Pancreas (tissue), 10 donors: ENCODE measurements around the gene ST7. TPM values are rescaled to one million over a fixed set of nuclear protein-coding genes. Genes with fewer than 3 reads are reported as not detected.

Experiments
- ATAC-seq, 4 donors: fragments of 200-7000 bp; cut with Tn5 transposase; one replicate each; pipeline versions ENCODE4 v1.8.0 to v1.9.1; 2020; ENCODE audit warnings: mild to moderate bottlenecking in 4 of 4, moderate library complexity in 4 of 4
- DNase-seq, 6 donors: peaks; one replicate each; pipeline ENCODE4 v3.0.0-alpha.2; 2020
- FAIRE-seq: peaks from 2 replicates; lab custom pipeline; 2012; peaks lifted over from hg19 to GRCh38; lab: Jason Lieb, UNC
- H3K27ac ChIP-seq, 4 donors: fragments of 200-600 bp; sonication (generic); 1 replicate in 3 of 4; 2 replicates in 1 of 4; pipeline versions ENCODE4 v1.5.0 to v1.8.0; 2020
- H3K27me3 ChIP-seq, 4 donors: fragments of 200-600 bp; one replicate each; pipeline ENCODE4 v1.8.0; 2021
- H3K36me3 ChIP-seq, 3 donors: fragments of 200-600 bp; sonication (generic) in 1 of 3; one replicate each; pipeline versions ENCODE4 v1.5.0 to v1.8.0; 2020 to 2021
- H3K4me1 ChIP-seq, 3 donors: fragments of 200-600 bp; one replicate each; pipeline ENCODE4 v1.8.0; 2021
- H3K4me3 ChIP-seq, 4 donors: fragments of 200-600 bp; sonication (generic) in 2 of 4; one replicate each; pipeline versions ENCODE4 v1.5.0 to v1.8.0; 2020 to 2021
- H3K9me3 ChIP-seq, 4 donors: fragments of 200-600 bp; one replicate each; pipeline ENCODE4 v1.8.0; 2021
- WGBS, 2 donors: extraction: QIAGEN DNeasy Blood & Tissue Kit; methylation state at CpG; one replicate each; pipeline ENCODE4 v1.1.7; 2013; 5-methylcytosine and 5-hydroxymethylcytosine counted together
- intact Hi-C, 3 donors: fragments of 100-400 bp; cut with DNase I; formaldehyde crosslinking; loops; one replicate each; pipeline versions ENCODE4 v1.11.1 to v1.14.2; 2022
- polyA plus RNA-seq, 2 donors: library from polyadenylated mRNA; stranded (reverse); fragments of 200-250 nt; gene quantifications; one replicate each; pipeline ENCODE4 v1.2.3, GENCODE V29; 2013
- total RNA-seq, 6 donors: library from RNA; stranded (reverse); fragmentation: NEBNext Ultra II Directional in 4 of 6; extraction: Animal tissue kit (Norgen Biotek cat#: 25700) in 4 of 6; gene quantifications; one replicate each; pipeline versions ENCODE4 v1.2.1 to v1.2.4, GENCODE V29; 2021 to 2023
- TF ChIP-seq, protein P1 (sequence below), 4 donors: fragments of 200-600 bp; sonication (generic) in 3 of 4; IDR thresholded peaks; one replicate each; pipeline versions ENCODE4 v1.5.0 to v1.8.0; 2021; ENCODE audit warnings: antibody characterized with exemption in 4 of 4
- donor health status: healthy with polysubstance abuse.
- donor health status: DM: no; HTN: no; CAD: no; lungs with moderate emphysema.
- donor health status: DM: no; HTN: no; CAD: no.
- donor health status: control.
- donor health status: control.
- donor health status: Bipolar disorder and iron deficiency.
- donor health status: DM: yes; HTN: yes; CAD: no.
- donor health status: DM: no; HTN: no; CAD: no.
- donor health status: DM: no; HTN: no; CAD: no.
- donor health status: DM: yes; HTN: yes; CAD: no.

The ST7 gene
- total and polyA plus RNA-seq, 8 donors, result 8.2 to 20.2 (median 17.1) TPM

GRCh38 chr7:117154721-117155120, 201.4 kb downstream of the ST7 start:
- no peaks in the 10 kb centered on the region for H3K9me3 ChIP-seq
- 94 to 100% methylated on average over 1 of the region's 1 CpG for WGBS, 2 donors
- no peaks in the 10 kb centered on the region for H3K27me3 ChIP-seq
- peaks cover 0 to 19% (median 0%) of the 10 kb centered on the region in 3 donors for H3K4me1 ChIP-seq
- TF ChIP-seq, protein P1, sequence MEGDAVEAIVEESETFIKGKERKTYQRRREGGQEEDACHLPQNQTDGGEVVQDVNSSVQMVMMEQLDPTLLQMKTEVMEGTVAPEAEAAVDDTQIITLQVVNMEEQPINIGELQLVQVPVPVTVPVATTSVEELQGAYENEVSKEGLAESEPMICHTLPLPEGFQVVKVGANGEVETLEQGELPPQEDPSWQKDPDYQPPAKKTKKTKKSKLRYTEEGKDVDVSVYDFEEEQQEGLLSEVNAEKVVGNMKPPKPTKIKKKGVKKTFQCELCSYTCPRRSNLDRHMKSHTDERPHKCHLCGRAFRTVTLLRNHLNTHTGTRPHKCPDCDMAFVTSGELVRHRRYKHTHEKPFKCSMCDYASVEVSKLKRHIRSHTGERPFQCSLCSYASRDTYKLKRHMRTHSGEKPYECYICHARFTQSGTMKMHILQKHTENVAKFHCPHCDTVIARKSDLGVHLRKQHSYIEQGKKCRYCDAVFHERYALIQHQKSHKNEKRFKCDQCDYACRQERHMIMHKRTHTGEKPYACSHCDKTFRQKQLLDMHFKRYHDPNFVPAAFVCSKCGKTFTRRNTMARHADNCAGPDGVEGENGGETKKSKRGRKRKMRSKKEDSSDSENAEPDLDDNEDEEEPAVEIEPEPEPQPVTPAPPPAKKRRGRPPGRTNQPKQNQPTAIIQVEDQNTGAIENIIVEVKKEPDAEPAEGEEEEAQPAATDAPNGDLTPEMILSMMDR (IDR thresholded peaks at IDR 0.05), result no peak
- H3K36me3 ChIP-seq, result no peaks in the 10 kb centered on the region
- intact Hi-C loops, result no loop called here
- FAIRE-seq, result no peak
- DNase-seq, result no peak
- no peak overlapping the region for H3K27ac ChIP-seq
- H3K4me3 ChIP-seq, result no peak overlapping the region
- ATAC-seq, result no peak

DNA sequence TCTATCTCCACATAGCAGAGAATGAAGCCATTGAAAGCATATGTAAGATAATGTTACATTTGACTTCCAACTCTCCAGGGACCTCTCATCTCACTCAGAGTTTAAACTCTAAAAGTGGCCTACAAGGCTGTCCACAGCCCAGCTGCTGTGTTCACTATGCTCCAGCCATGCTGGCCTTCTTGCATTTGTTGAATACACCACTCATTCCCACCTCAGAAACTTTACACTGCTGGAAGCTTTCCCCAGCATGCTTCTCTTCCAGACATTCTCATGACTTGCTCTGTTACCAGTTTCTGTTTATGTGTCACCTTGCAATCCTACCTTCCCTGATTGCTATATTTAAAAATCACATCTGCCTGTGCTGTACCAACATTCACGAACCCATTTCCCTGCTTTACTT, 202.4 kb downstream of the ST7 start:
- FAIRE-seq (no peak), DNase-seq (no peak)
- WGBS, 2 donors, result 94% methylated on average over 1 of the region's 1 CpG

GRCh38 chr7:117157241-117158209, 204.2 kb downstream of the ST7 start:
- peak in 4 of 6 donors; percentile 25 to 50 (median 38) for DNase-seq

More for the DNA sequence above, 202.4 kb downstream of the ST7 start:
- H3K4me1 ChIP-seq, result peaks cover 0 to 19% (median 0%) of the 10 kb centered on the region in 3 donors
- H3K9me3 ChIP-seq, result no peaks in the 10 kb centered on the region
- H3K27me3 ChIP-seq, result no peaks in the 10 kb centered on the region
- no peak for ATAC-seq
- TF ChIP-seq, protein P1 (IDR thresholded peaks at IDR 0.05), result no peak
- intact Hi-C loops, result no loop called here
- no peak overlapping the region for H3K27ac ChIP-seq
- no peaks in the 10 kb centered on the region for H3K36me3 ChIP-seq
- H3K4me3 ChIP-seq, result no peak overlapping the region

DNA sequence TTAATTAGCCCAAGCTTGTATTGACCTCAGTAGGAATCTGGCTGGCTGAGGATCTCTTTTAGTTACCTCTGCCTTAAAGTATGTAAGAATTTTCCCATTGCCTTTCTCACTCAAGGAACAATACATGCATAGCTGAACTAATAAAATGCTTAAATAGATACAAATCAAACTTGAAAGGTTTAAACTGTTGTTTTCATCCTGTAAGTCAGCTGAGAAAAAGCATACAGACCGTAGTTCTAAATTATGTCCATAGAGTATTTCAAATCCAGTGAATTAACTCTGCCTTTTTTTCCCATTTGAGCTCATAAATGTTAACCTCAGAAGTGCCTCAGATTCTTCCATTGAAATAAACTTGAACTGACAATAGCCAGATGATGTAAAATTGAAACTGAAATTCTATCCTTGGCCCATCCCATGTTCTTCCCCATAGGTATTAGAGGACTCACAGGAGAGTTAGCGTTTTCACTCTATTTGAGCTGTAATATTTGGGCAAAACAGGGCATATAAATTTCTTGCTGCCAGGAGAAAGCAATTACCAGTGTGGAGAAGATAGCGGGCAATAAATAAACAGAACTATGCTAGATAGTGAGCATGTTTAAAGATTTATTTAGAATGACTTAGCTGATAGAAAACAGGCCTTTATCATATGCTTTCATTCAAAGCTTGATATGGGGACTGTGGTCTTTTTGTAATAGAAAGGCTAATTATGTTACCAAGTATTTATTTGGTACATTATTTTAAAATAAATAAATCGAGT, 205.8 kb downstream of the ST7 start:
- no peaks in the 10 kb centered on the region for H3K9me3 ChIP-seq
- TF ChIP-seq, protein P1 (IDR thresholded peaks at IDR 0.05), result no peak
- 59 to 61% methylated on average over 4 of the region's 4 CpGs for WGBS, 2 donors
- no peaks in the 10 kb centered on the region for H3K36me3 ChIP-seq
- H3K4me1 ChIP-seq, result peaks cover 0 to 21% (median 4%) of the 10 kb centered on the region in 3 donors
- DNase-seq (no peak), ATAC-seq (no peak), FAIRE-seq (no peak)
- no peak overlapping the region for H3K27ac ChIP-seq
- no peaks in the 10 kb centered on the region for H3K27me3 ChIP-seq
- intact Hi-C loops, result no loop called here
- no peak overlapping the region for H3K4me3 ChIP-seq

More at GRCh38 chr7:117157241-117158209, 204.2 kb downstream of the ST7 start:
- FAIRE-seq (no peak), ATAC-seq (peak; percentile 64 to 90 (median 86))
- Histone ChIP-seq H3K9me3 (no peaks in the 10 kb centered on the region), H3K27ac (no peak overlapping the region), H3K4me3 (no peak overlapping the region), H3K4me1 (peaks cover 0 to 21% (median 4%) of the 10 kb centered on the region in 3 donors), H3K36me3 (no peaks in the 10 kb centered on the region), H3K27me3 (no peaks in the 10 kb centered on the region)
- TF ChIP-seq, protein P1 (IDR thresholded peaks at IDR 0.05), result no peak
- intact Hi-C loops, result no loop called here
- WGBS, 2 donors, result 34% methylated on average over 5 of the region's 5 CpGs
